Thyroid gland (tissue), 4 donors: ENCODE measurements around the gene ASB8. TPM values are rescaled to one million over a fixed set of nuclear protein-coding genes. Genes with fewer than 3 reads are reported as not detected.

ENCODE experiments used
- DNase-seq, 2 donors: peaks; one replicate each; pipeline ENCODE4 v3.0.0-alpha.2; 2019
- H3K27ac ChIP-seq, 3 donors: fragments of 200-600 bp; sonication (generic); 1 replicate in 2 of 3; 2 replicates in 1 of 3; pipeline ENCODE4 v1.5.1; 2016 to 2019; ENCODE audit warnings: mild to moderate bottlenecking in 1 of 3, moderate library complexity in 1 of 3
- H3K27me3 ChIP-seq: fragments of 200-600 bp; sonication (generic); one replicate; pipeline ENCODE4 v1.5.1; 2019
- H3K36me3 ChIP-seq, 2 donors: fragments of 200-600 bp; sonication (generic); one replicate each; pipeline ENCODE4 v1.5.1; 2016 to 2019
- H3K4me1 ChIP-seq, 2 donors: fragments of 200-600 bp; sonication (generic); one replicate each; pipeline ENCODE4 v1.5.1; 2017 to 2019
- H3K4me3 ChIP-seq, 3 donors: fragments of 200-600 bp; sonication (generic); replicated peaks in 1 of 3; 1 replicate in 2 of 3; 2 replicates in 1 of 3; pipeline ENCODE4 v1.5.1; 2016; ENCODE audit warnings: mild to moderate bottlenecking in 1 of 3
- H3K9me3 ChIP-seq: fragments of 200-600 bp; sonication (generic); one replicate; pipeline ENCODE4 v1.5.1; 2017
- POLR2A ChIP-seq, 2 donors: fragments of 450-650 bp; IDR thresholded peaks; one replicate each; pipeline ENCODE4 v1.6.1; 2017; ENCODE audit warnings: antibody characterized with exemption in 2 of 2, mild to moderate bottlenecking in 2 of 2, moderate library complexity in 1 of 2
- WGBS, 2 donors: methylation state at CpG; one replicate each; pipeline ENCODE4 v1.1.5; 2017; 5-methylcytosine and 5-hydroxymethylcytosine counted together
- intact Hi-C: fragments of 100-400 bp; cut with DNase I; formaldehyde crosslinking; loops from one replicate; pipeline ENCODE4 v1.15.1; 2023
- total RNA-seq, 4 donors: library from RNA; depleted of rRNA; stranded (reverse); fragments of >200 nt; gene quantifications; one replicate each; pipeline ENCODE4 v1.2.3, GENCODE V29; 2016
- TF ChIP-seq, protein P1 (sequence below), 6 experiments: fragments of 200-600 bp in 3 of 6; fragments of 450-650 bp in 3 of 6; sonication (generic) in 3 of 6; IDR thresholded peaks; one replicate each; pipeline ENCODE4 v1.5.1; 2016 to 2019; ENCODE audit warnings: antibody characterized with exemption in 6 of 6, mild to moderate bottlenecking in 2 of 6, inconsistent platforms in 1 of 6, moderate library complexity in 1 of 6

The ASB8 gene
- total RNA-seq, 4 donors from 2014 or later: 28.9 to 70.6 (median 33.4) TPM

DNA sequence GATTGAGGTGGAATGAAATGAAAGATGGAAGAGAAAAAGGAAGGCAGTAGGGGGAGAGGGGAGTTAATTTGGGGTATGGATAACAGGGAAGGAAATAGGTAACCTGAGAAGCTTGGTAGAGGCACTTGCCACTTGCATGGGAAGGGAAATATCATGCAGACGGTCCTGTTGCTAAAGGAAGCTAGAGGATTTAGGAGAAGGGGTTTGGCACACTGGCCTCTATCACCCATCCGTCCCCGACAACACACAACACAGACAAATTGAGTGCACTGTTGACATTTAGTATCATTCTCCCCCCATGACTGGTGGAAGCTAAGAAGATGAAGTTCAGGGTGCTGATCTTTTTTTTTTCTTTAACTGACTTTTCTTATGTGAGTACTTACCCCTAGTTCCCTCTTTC lies 43.8 kb upstream of the ASB8 start:
- no peaks in the 10 kb centered on the region for H3K36me3 ChIP-seq
- peaks cover 11 to 26% of the 10 kb centered on the region in 2 donors for H3K4me1 ChIP-seq
- no peaks in the 10 kb centered on the region for H3K9me3 ChIP-seq
- intact Hi-C loops: no loop called here
- H3K27ac ChIP-seq: no peak overlapping the region
- TF ChIP-seq POLR2A (IDR thresholded peaks at IDR 0.05): no peak
- no peaks in the 10 kb centered on the region for H3K27me3 ChIP-seq
- WGBS, 2 donors: 92 to 93% methylated on average over 3 of the region's 3 CpGs
- no peak for DNase-seq
- H3K4me3 ChIP-seq: no peak overlapping the region

GRCh38 chr12:48199774-48200221 lies 42.5 kb upstream of the ASB8 start:
- H3K27ac ChIP-seq: peak overlapping the region; percentile 94 to 99 (median 96)
- no peak overlapping the region for H3K4me3 ChIP-seq
- H3K27me3 ChIP-seq: no peaks in the 10 kb centered on the region
- H3K36me3 ChIP-seq: no peaks in the 10 kb centered on the region
- peaks cover 11 to 26% of the 10 kb centered on the region in 2 donors for H3K4me1 ChIP-seq
- 33 to 41% methylated on average over 3 of the region's 3 CpGs for WGBS, 2 donors
- no peaks in the 10 kb centered on the region for H3K9me3 ChIP-seq
- DNase-seq: peak in 1 of 2 donors; percentile 10
- TF ChIP-seq, protein P1, sequence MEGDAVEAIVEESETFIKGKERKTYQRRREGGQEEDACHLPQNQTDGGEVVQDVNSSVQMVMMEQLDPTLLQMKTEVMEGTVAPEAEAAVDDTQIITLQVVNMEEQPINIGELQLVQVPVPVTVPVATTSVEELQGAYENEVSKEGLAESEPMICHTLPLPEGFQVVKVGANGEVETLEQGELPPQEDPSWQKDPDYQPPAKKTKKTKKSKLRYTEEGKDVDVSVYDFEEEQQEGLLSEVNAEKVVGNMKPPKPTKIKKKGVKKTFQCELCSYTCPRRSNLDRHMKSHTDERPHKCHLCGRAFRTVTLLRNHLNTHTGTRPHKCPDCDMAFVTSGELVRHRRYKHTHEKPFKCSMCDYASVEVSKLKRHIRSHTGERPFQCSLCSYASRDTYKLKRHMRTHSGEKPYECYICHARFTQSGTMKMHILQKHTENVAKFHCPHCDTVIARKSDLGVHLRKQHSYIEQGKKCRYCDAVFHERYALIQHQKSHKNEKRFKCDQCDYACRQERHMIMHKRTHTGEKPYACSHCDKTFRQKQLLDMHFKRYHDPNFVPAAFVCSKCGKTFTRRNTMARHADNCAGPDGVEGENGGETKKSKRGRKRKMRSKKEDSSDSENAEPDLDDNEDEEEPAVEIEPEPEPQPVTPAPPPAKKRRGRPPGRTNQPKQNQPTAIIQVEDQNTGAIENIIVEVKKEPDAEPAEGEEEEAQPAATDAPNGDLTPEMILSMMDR (IDR thresholded peaks at IDR 0.05): no peak
- TF ChIP-seq POLR2A (IDR thresholded peaks at IDR 0.05): peak in 1 of 2 donors; percentile 32
- intact Hi-C loops: no loop called here

- H3K4me3 ChIP-seq: peak overlapping the region in 2 of 3 donors; percentile 58 to 85
- H3K9me3 ChIP-seq: no peaks in the 10 kb centered on the region
- TF ChIP-seq, protein P1 (IDR thresholded peaks at IDR 0.05): no peak
- TF ChIP-seq POLR2A (IDR thresholded peaks at IDR 0.05): no peak
- peak overlapping the region; percentile 94 to 99 (median 96) for H3K27ac ChIP-seq
- H3K36me3 ChIP-seq: no peaks in the 10 kb centered on the region
- WGBS, 2 donors: 65 to 69% methylated on average over 10 of the region's 10 CpGs
- peak in 1 of 2 donors; percentile 5 for DNase-seq
- peaks cover 11 to 26% of the 10 kb centered on the region in 2 donors for H3K4me1 ChIP-seq
- intact Hi-C loops: no loop called here
- no peaks in the 10 kb centered on the region for H3K27me3 ChIP-seq
Measured at GRCh38 chr12:48198985-48199384, 41.7 kb upstream of the ASB8 start.

DNA sequence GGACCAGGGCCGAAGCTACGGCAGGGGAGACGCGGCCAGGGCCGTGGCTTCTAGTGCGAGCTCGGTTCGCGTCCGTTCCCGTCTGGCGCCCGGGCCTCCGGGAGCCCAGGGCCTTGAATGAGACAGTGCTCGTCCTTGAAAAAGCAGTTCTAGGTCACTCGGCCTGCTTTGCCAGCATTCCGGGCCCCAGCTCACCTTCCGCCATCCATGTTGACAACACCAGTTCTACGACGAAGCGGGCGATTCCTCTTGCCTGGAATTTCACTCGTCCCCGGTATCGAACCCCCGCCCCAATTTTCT lies 41.3 kb upstream of the ASB8 start:
- H3K4me1 ChIP-seq: peaks cover 11 to 26% of the 10 kb centered on the region in 2 donors
- TF ChIP-seq POLR2A (IDR thresholded peaks at IDR 0.05): no peak
- TF ChIP-seq, protein P1 (IDR thresholded peaks at IDR 0.05): no peak
- 25 to 30% methylated on average over 14 to 24 of the region's 26 CpGs for WGBS, 2 donors
- peak; percentile 27 to 39 for DNase-seq
- no peaks in the 10 kb centered on the region for H3K9me3 ChIP-seq
- H3K4me3 ChIP-seq: peak overlapping the region; percentile 3 to 85 (median 58)
- no peaks in the 10 kb centered on the region for H3K27me3 ChIP-seq
- peak overlapping the region; percentile 94 to 99 (median 96) for H3K27ac ChIP-seq
- H3K36me3 ChIP-seq: no peaks in the 10 kb centered on the region
- intact Hi-C loops: no loop called here

DNA sequence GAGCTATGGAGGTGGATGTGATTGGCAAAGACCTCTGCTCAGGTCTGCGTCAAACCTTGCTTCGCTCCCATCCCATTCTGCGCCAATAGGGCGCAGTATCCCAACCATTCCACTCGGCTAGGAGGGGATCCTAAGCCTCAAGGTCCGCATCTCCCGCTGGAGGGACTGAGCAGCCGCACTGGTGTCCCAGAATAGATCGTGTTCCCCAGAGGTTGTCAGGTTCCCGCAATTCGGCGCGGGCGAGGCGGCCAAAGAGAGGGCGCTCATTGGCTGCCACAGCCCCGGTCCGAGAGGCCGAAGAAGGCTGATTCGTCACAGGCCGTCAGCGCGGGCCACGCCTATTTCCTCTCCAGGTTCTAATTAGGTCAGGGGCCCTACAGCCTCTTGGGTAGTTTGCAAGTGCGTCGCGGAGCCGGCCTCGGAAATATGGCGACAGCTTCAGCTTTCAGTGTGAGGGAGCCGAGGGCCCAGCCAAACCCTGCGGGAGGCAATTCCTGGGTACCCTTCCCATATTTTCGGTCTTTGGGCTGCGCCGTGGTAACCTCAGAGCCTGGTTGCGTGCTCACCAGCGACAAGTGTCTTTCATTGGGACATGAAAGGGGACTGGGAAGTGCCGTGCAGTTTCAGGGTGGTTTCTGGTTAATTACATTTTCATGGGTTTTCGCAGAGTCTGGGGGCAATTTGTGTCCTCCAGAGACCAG lies 40.8 kb upstream of the ASB8 start:
- H3K4me3 ChIP-seq: peak overlapping the region; percentile 58 to 85 (median 77)
- H3K27me3 ChIP-seq: no peaks in the 10 kb centered on the region
- no peaks in the 10 kb centered on the region for H3K36me3 ChIP-seq
- WGBS, 2 donors: 2% methylated on average over 25 to 30 of the region's 39 CpGs
- peak overlapping the region; percentile 94 to 99 (median 96) for H3K27ac ChIP-seq
- intact Hi-C loops: no loop called here
- H3K4me1 ChIP-seq: peaks cover 11 to 26% of the 10 kb centered on the region in 2 donors
- no peaks in the 10 kb centered on the region for H3K9me3 ChIP-seq
- peak; percentile 97 to 98 for DNase-seq
- TF ChIP-seq, protein P1 (IDR thresholded peaks at IDR 0.05): peak in 1 of 6 experiments; percentile 5
- peak; percentile 42 to 98 for TF ChIP-seq POLR2A (IDR thresholded peaks at IDR 0.05)
